Muscle of back (tissue), 11 donors: Measurements from ENCODE around the gene TJP2. TPM values are rescaled to one million over a fixed set of nuclear protein-coding genes. Genes with fewer than 3 reads are reported as not detected.
"Not testable (repeated sequence)": the region's sequence is repeated elsewhere in the genome, so short reads cannot be mapped to it uniquely, and the experiment has no call there.

ENCODE experiments used
- DNase-seq, 3 donors: peaks; one replicate each; pipeline versions ENCODE4 v3.0.0 to v3.0.0-alpha.2; 2013
- polyA plus RNA-seq, 10 donors: library from polyadenylated mRNA; unstranded; fragments of 120-200 nt; gene quantifications; one replicate each; pipeline ENCODE4 v1.2.1, GENCODE V29; 2013; ENCODE audit not compliant: insufficient read length in 10 of 10

TJP2 gene
- polyA plus RNA-seq, 10 donors = 10.0 to 17.1 (median 13.7) TPM

DNA sequence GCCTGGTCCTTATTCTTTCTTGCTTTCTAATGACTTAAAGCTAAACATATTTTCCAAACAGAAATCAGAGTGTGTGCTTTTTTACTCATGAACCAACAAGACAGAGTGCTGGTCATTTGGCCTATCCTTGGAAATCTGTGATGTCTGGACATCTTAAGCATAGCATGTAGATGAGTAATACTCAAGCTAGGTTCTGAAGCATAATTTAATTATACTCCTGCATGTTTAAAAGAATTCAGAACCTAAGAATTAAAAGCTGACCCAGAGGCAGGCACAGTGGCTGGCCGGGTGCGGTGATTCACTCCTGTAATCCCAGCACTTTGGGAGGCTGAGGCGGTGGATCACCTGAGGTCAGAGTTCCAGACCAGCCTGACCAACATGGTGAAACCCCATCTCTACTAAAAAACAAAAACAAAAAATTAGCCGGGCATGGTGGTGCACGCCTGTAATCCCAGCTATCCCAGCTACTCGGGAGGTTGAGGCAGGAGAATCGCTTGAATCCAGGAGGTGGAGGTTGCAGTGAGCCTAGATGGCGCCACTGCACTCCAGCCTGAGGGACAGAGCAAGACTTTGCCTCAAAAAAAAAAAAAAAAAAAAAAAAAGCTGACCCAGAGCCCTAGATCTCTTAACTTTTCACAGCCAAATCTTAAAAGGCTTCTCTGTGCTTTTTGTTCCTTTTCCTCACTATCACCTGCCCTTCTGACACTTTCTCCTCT is 16.2 kb upstream of the TJP2 start:
- no peak for DNase-seq

DNA sequence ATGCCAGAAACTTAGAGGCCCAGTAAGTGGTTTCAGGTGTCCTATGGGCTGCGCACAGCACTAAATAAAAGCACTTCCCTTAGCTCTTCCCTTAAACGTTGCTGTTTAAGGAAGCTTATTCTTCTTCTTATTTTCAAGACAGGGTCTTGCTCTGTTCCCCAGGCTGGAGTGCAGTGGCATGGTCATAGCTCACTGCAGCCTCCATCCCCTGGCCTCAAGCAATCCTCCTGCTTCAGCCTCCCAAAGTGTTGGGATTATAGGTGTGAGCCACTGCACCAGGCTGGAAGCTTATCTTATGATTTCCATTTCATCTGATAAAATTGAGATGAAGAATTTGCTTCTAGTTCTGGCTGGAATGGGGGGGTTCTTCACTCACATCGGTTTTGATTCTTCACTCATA is 15.6 kb upstream of the TJP2 start:
- no peak for DNase-seq

DNA sequence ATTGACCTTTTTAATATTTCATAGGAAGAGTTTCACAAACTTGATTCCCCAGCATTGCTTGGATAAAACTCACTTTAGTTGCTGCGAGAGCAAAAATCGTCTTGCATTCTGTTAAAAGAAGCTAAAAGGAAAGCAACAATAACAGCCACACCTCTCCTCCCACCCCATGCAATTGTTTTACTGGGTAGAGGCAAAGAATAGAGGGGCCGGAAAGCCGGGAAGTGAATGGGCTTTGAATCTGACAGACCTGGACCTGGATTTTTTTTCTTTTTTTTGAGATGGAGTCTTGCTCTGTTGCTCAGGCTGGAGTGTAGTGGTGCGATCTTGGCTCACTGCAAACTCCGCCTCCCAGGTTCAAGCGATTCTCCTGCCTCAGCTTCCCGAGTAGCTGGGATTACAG is 9.5 kb upstream of the TJP2 start:
- not testable (repeated sequence) for DNase-seq

DNA sequence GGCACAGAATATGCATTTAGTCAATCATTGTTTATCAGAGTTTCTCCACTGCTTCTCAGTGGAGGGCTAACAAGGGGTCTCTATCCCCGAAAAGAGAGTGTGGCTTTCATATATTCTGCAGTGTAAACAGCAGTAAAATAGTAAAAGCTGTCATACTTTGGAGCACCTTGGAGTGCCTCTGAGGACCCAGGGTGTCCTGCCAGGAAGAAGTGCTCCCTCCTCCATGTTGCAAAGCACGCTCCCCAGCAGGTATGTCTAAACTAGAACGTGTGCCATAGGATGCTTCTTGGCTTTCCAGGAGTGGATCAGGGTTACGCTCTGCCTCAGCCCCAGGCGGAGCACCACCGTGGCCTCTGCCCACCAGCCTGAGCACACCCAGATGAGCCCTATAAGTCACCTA is 8.5 kb upstream of the TJP2 start:
- no peak for DNase-seq

DNA sequence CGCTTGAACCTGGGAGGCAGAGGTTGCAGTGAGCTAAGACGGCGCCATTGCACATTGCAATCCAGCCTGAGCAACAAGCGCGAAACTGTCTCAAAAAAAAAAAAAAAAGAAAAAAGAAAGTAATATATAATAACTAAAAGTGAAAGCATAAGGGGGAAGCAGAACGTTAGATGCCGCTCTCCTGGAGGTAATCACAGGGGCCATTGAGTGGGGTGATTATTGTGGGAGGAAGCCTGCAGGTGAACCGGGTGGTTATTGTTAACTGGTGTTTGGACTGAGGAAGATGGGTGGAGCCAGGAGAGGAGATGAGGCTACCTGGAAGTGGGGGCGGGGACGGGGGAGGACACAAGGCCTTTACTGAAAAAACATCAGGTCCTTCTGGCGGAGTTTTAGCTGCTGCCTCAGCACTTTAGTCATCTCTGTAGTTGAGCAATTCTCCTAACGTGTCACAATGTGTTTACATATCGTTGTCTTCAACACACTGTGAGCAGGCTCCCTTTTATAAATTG is 5.3 kb upstream of the TJP2 start:
- DNase-seq = no peak

DNA sequence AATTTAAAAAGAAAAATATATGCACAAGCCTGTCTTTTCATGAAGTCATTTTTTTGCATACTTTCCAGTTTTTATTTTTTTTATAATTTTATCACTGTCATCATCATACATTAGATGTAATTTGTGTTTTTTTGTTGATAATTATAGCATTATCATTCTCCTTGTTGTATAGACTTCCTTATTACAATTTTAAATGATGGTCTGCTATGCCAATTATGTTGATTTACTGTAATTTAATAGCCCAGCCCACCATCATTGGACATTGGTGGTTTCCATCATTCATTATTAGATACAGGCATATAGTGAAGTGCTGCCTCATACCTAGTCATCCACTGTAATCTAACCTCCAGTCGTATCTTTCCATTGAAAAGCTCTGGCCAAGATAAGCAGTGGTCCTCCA is 3.8 kb upstream of the TJP2 start:
- no peak for DNase-seq

DNA sequence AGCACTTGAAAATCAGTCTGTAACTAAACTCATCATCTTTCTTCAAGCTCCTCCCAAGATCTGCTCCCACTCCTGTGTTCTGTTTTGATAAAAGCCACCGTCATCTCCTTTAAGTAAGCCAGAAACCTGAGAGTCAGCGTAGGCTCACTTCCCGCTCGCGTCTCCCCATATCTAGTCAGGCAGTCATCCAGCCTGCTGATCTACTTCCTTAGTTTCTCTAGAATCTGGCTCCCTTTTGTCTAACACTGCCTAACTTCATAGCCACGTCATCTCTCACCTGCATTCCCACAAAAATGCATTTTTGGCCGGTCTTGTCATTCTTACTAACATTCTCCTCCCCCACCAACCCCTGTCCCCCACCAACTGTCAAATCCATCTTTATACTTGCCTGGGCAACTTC is 3.0 kb upstream of the TJP2 start:
- no peak for DNase-seq

DNA sequence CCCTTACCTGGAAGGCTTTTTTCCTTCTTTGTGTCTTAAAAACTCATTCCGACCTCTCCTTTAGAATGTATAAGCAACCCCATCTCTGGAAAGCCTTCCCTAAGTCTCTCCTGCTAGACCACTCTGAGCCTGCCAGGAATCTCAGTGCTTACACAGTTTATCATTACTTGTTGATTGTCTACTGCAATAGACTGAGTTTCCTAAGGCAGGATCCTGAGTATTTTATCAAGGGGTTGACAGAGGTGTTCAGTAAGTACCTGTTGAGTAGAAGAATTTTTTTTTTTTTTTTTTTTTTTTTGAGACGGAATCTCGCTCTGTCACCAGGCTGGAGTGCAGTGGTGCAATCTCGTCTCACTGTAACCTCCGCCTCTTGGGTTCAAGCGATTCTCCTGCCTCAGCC is 2.6 kb upstream of the TJP2 start:
- no peak for DNase-seq

DNA sequence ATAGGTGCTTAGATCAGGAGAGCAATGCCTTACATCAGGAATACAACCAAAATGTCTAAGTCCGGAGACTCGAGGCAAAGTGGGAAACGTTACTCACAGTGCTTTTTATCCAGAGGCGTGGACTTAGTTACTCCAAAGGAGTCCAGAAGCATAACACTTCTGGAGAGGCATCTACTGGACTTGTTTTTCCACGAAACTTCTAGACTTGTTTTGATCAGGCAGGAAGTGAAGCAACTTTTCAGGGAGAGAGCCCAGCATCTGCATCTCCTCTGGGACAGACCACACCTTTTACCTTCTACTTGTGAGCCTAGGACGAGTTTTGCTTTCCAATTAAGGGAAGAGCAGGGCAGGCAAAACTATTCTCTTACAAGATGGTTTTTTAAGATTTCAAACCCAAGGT is 1.2 kb upstream of the TJP2 start:
- DNase-seq = no peak

DNA sequence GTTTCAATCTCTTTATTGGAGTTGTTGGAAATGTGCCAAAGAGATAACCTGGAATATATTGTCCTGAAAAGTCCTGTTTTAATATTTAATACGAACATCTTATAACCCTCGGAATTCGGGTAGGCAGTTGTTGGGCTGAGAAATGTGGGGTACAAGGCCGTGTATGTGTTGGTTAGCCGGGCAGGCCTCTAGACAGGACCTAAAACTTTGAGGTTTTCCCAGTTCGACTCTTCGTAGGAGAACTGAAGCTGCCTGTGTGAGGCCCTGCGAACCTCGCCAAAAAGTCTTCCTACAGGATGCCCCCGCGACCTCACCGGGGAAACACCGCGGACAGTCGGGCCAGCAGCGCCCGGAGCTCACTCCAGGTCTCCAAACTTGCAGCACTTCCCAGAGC is 583 bp upstream of the TJP2 start:
- no peak for DNase-seq

DNA sequence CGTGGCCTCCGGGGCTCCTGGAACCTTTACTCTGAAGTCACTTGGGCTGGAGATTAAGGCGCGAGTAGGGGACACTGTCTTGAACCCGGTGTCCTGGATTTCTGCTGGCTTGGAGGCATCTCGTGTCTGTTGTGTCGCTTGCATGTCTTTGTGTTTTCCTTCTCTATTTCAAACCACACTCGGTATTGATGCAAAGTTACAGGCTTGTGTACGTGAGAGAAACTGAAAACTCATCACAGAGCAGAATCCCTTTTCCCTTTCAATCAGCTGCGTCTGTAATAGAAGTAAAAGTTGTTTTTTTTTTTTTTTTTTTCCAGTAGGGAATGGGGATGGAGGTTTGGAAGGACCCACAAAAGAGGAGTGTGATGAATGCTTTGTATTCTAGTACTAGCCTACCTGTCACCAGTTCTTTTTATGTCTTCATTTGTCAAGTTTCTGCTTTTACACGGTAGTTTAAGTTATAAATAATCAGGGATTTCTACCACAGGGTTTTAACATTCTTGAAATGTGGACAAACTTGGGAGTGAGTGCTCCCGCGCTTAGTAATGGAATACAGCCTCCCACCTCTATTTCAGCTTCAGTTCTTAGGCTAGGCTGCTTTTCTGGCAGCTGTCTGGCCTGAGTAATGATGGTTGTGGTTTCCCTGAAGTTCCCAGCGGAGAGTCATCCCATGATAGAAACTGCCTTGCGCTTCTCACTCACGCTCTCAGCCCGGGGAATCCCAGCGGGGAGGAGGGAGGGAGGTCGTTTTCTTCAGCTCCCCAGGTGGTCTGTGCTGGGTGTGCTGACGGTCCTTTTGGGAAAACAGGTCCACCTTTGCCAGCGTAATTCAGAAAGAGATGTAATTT is 763 bp downstream of the TJP2 start:
- peak; percentile 36 to 93 (median 51) for DNase-seq

DNA sequence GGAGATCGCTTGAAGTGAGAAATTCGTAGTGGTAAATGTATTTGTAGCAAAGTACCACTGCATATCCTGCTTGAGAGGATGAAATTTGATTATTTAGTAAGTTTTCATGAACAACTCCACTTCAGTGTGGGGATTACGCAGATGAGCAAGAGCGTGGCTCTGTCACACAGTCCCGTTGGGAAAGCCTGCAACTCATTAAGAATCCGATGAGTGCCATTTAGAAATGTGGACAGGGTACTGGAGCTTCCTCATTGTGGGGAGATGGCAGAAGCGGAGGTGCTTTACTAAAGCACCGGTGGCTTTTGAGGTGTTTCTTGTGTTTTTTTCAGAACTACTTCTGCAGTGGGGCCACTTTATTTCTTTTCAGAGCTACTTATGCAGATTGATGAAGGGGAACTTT is 1.4 kb downstream of the TJP2 start:
- no peak for DNase-seq

DNA sequence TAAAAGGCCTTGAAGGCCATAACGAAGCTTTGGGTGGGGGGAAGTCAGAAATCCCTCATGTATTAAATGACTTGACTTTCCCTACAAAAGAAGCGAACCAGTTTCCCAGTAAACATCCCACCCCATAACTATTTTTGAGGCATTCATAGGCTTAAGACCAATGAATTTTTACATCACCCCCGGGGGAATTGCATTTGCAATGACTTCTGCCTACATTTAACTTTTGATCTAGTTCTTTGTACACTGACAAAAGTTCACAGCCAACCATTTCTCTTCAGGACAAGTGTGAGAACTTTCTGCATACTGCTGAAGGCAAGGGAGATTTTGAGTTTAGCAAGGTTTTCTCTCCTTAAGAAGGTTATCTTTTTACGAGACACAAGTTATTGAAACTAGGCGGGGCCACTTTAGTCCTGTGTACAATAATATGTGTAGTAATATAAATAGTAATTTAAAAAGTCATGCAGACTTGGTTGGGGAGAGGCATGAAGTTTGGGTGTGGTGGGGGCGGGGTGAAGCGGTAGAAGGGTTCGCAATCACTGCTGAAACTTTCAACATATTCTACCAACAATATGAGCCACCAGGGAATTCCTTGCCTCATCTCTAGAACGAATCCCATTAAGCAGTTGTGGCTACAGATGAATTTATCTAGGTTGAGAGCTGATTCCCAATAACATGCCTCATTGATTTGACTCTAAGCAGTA is 2.5 kb downstream of the TJP2 start:
- no peak for DNase-seq

DNA sequence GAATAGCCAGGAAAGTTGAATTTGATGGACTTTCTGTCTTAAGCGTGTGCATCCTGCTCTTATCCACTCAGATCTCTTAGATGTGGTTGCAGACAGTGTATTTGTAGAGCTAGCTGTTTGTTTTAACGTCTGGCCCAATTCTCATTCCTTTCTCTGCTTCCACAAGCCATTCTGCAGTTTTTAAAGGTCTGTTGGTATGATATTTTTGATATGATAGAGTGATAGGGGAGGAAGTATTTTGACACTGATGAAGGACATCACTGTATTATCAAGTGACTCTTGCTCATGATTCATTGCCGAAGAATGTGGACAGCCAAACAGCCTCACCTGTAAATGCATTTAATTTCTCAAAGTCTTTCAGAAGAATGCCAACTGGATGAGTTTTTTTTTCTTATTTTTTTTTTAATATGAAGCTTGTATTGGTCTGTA is 4.5 kb downstream of the TJP2 start:
- DNase-seq = no peak

DNA sequence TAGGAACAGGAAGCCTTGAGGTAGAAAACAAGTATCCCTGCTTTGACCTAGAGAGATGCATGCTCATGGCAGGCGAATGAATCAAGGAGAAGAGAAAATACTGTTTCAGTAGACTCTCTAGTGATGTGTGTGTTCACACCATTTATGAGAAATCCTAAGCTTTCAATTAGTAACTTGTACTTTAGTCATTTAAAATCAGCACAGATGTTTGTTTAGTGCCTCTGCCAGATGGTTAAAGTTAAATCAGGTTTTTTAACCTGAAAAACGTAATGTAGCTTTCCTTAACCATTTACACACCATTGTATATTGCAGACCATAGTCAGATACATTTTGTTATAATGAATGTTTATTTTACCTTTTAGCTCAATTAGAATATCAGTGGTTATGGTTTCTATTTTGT is 5.0 kb downstream of the TJP2 start:
- no peak for DNase-seq

DNA sequence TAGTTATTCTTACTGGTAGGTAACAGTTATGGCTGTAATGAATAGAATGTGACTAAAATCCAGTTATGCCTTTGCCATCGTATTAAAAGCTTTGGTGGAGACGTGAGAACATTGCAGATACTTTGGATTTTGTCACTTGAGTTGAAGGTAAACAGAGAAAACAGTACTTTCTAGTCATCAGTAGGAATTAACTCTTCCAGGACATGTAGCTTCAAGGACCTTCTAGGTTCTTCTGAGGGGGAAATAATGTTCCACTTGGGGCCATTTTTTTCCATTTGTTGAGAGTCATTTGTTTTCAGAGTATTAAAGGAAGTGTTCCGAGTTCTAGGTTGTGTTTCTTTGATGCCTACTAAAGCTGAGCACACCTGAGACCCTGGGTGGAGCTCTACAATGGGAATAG is 6.1 kb downstream of the TJP2 start:
- no peak for DNase-seq

DNA sequence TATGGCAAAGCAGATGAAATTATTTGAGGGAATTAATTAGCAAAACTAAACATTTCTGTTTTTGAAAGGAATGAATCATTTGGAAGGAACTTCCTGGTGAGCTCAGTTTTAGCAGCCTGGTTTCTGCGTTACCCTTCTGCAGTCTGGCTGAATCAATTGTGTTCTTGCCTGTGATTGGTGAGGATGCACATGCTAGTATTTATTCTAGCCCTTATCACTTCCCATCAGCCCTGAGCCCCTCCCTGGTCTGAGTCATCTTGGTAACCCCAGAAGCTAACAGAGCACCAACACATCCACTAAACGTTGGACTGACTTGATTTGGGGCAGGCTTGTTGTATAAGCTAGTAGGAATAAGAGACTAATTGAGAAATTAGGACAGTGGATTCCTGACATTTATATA is 6.6 kb downstream of the TJP2 start:
- DNase-seq = peak in 1 of 3 donors; percentile 92

DNA sequence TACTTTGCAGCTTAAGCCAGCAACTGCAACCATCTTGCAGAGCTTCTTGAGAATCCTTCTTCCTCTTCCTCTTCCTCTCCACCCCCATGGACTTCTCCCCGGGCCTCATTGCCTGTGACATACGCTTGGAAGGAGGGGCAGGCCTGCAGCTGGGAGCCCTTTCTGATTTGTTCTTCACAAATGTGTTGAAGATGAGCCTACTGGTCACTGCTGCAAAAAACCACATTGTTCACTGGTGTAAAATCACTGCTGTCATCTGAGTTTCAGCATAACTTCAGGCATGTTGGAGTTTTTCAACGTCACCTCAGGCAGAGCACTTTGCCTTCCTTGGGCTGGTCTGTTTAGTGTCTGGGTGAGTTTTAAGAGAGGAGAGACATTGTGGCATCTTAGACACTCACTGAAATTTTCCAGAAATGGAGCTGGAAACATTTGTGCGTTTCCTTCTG is 7.9 kb downstream of the TJP2 start:
- DNase-seq = no peak

DNA sequence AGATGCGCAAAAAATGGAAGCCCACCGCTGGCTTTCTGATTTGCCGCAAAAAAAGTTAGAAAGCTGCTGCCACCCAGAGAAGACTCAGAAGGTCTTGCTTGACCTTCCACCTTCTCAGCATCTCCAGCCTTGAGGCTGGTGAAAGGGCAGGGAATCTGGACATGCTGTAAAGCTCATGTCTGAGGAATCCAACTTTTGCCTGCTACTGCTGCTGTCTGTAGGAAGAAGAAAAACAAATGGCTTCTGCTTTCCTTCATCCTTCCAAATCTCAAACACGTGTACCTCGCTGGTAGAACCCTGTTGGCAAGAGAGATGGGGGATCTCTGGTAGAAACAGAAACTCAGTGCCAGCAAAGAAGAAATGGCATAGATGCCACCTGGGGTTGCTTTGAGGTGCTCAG is 10.2 kb downstream of the TJP2 start:
- no peak for DNase-seq

DNA sequence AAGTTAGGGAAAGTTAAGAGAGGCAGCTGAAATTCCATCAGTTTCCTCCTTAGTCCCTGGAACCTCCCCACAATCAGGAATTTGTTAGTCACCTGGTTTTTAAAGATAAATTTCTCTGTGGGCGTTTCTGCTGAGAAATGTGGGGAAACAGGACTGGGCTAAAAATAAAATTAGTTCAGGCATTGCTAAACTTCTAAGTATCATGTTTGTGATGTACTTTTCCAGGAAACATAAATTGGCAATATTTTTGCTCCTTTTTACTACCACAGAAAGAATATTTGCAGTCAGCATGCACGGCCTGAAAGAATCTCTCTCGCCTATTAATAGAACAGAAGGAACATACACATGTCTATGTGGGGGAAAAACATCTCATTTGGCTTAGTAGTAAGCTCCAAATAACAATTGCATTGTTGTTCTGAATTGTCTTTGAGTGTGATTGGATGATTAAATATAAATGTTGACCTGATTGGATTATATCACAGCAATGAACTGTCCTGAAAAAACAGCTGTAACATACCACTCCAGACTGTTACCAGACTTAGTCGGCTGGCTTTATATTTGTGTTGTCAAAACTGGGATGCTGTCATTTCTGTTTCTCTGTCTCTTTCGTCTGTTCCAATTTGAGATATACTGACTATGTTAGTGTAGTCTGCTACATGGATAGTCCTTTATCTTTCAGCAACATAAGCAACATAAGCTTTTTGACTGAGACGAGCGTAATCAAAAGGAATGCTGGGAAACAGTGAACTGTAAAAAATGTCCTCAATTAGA is 12.9 kb downstream of the TJP2 start:
- DNase-seq = no peak

DNA sequence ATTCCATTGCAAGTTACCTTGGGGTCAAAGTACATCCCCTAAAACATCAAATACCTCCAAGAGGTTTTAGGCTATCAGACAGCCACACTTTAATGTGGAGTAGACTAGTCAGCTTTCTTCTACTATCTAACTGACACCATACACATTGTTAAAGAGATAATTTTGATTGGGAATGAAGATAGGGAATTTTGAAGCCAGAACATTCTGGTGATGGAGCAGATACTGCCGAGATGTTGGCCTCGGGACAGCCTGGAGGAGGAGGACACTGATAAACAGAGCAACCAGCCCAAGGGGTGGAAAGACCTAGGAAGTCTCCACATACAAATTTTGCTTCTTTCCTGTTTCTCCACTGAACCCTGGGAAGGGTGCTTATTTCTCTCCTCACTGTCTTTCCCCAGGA is 14.9 kb downstream of the TJP2 start:
- no peak for DNase-seq
